HCEC 1CT (cell line): ENCODE measurements around the gene GNAL.

Experiments
- DNase-seq: peaks from one replicate; pipeline ENCODE4 v3.0.0-alpha.2; 2017

Gene GNAL

GRCh38 chr18:11729556-11729955 lies 40.5 kb downstream of the GNAL start:
- DNase-seq, result no peak

GRCh38 chr18:11733031-11733430 lies 44.0 kb downstream of the GNAL start:
- peak; percentile 46 for DNase-seq

GRCh38 chr18:11736656-11737055 lies 47.6 kb downstream of the GNAL start:
- DNase-seq, result peak; percentile 13

- no peak for DNase-seq
Observed at GRCh38 chr18:11739893-11740292, 50.8 kb downstream of the GNAL start.

GRCh38 chr18:11740461-11740860 lies 51.4 kb downstream of the GNAL start:
- no peak for DNase-seq

- peak; percentile 14 for DNase-seq
Observed at GRCh38 chr18:11741505-11742145, 52.6 kb downstream of the GNAL start.

- no peak for DNase-seq
Observed at GRCh38 chr18:11745521-11745920, 56.5 kb downstream of the GNAL start.

- no peak for DNase-seq
Observed at GRCh38 chr18:11747286-11747685, 58.2 kb downstream of the GNAL start.

GRCh38 chr18:11747731-11748130 lies 58.7 kb downstream of the GNAL start:
- DNase-seq, result no peak

GRCh38 chr18:11749305-11749704 lies 60.2 kb downstream of the GNAL start:
- no peak for DNase-seq

GRCh38 chr18:11750171-11750570 lies 61.1 kb downstream of the GNAL start:
- no peak for DNase-seq

- no peak for DNase-seq
Observed at GRCh38 chr18:11750581-11751310, 61.7 kb downstream of the GNAL start.

- DNase-seq, result no peak
Observed at GRCh38 chr18:11751341-11752115, 62.5 kb downstream of the GNAL start.

GRCh38 chr18:11752116-11752911 lies 63.2 kb downstream of the GNAL start:
- DNase-seq, result no peak

GRCh38 chr18:11754979-11755378 lies 65.9 kb downstream of the GNAL start:
- DNase-seq, result no peak

- DNase-seq, result no peak
Observed at GRCh38 chr18:11757084-11757590, 68.1 kb downstream of the GNAL start.

GRCh38 chr18:11759456-11759855 lies 70.4 kb downstream of the GNAL start:
- no peak for DNase-seq

GRCh38 chr18:11760498-11761167 lies 71.6 kb downstream of the GNAL start:
- no peak for DNase-seq

- no peak for DNase-seq
Observed at GRCh38 chr18:11761553-11761952, 72.5 kb downstream of the GNAL start.

- no peak for DNase-seq
Observed at GRCh38 chr18:11762429-11762828, 73.4 kb downstream of the GNAL start.

- DNase-seq, result no peak
Observed at GRCh38 chr18:11767329-11767728, 78.3 kb downstream of the GNAL start.

- DNase-seq, result peak; percentile 64
Observed at GRCh38 chr18:11767935-11768334, 78.9 kb downstream of the GNAL start.
